HepG2 (cell line): Measurements from ENCODE around the gene TTLL4.

Source experiments
- ELF1 ChIP-seq: sonication (generic); formaldehyde crosslinking; IDR thresholded peaks from 2 replicates; pipeline ENCODE4 v1.4.0; 2020; ENCODE audit warnings: missing genetic modification reagents
- HMGXB4 ChIP-seq, 2 experiments: sonication (generic) in 1 of 2; formaldehyde crosslinking in 1 of 2; IDR thresholded peaks; 2 replicates each; pipeline versions ENCODE4 v1.4.0 to v1.6.1; 2018 to 2020; ENCODE audit warnings: missing genetic modification reagents in 2 of 2, borderline replicate concordance in 1 of 2, low read depth in 1 of 2, mild to moderate bottlenecking in 1 of 2, missing biosample characterization in 1 of 2
- POLR2AphosphoS5 ChIP-seq: IDR thresholded peaks from 2 replicates; pipeline ENCODE4 v1.6.1; 2012; ENCODE audit warnings: low read depth, low read length
- RELA ChIP-seq: sonication (generic); formaldehyde crosslinking; IDR thresholded peaks from 2 replicates; pipeline ENCODE4 v1.4.0; 2020; ENCODE audit warnings: missing genetic modification reagents
- REST ChIP-seq, 2 experiments: IDR thresholded peaks; 2 replicates each; pipeline ENCODE4 v1.6.1; 2011 to 2012; ENCODE audit warnings: low read length in 2 of 2, borderline replicate concordance in 1 of 2, low read depth in 1 of 2, mild to moderate bottlenecking in 1 of 2, moderate library complexity in 1 of 2

GRCh38 chr2:218780851-218781690 is 70.4 kb downstream of the TTLL4 start:
- TF ChIP-seq RELA (CRISPR knock-in tag) = no peak
- no peak for TF ChIP-seq REST (IDR thresholded peaks at IDR 0.05; ENCODE audit: borderline replicate concordance in 1 of 2, low read depth in 1 of 2, low read length in 2 of 2)
- TF ChIP-seq ELF1 = no peak
- TF ChIP-seq POLR2AphosphoS5 = no peak; the same call in 1 of the 2 replicates
- no peak for TF ChIP-seq HMGXB4 (CRISPR knock-in tag; IDR thresholded peaks at IDR 0.05; ENCODE audit: borderline replicate concordance in 1 of 2, low read depth in 1 of 2)
